Lower leg skin (tissue), 4 donors: ENCODE results near the gene C14orf119. TPM values are rescaled to one million over a fixed set of nuclear protein-coding genes. Genes with fewer than 3 reads are reported as not detected.

Experiments
- DNase-seq, 2 donors: peaks; one replicate each; pipeline ENCODE4 v3.0.0-alpha.2; 2019; ENCODE audit warnings: low spot score in 2 of 2
- H3K4me3 ChIP-seq: fragments of 200-600 bp; sonication (generic); 2 replicates; pipeline ENCODE4 v1.5.1; 2017; ENCODE audit warnings: mild to moderate bottlenecking, low read depth; ENCODE audit not compliant: poor library complexity, severe bottlenecking
- CTCF ChIP-seq, 3 donors: fragments of 450-650 bp; IDR thresholded peaks; one replicate each; pipeline ENCODE4 v1.5.1; 2016; ENCODE audit warnings: antibody characterized with exemption in 3 of 3, mild to moderate bottlenecking in 3 of 3, moderate library complexity in 2 of 3
- POLR2A ChIP-seq, 2 donors: fragments of 450-650 bp; IDR thresholded peaks; one replicate each; pipeline ENCODE4 v1.6.1; 2016 to 2017; ENCODE audit warnings: antibody characterized with exemption in 2 of 2, mild to moderate bottlenecking in 1 of 2, moderate library complexity in 1 of 2
- WGBS, 2 donors: methylation state at CpG; one replicate each; pipeline ENCODE4 v1.1.5; 2018; 5-methylcytosine and 5-hydroxymethylcytosine counted together
- intact Hi-C: fragments of 100-400 bp; cut with DNase I; formaldehyde crosslinking; loops from one replicate; pipeline ENCODE4 v1.15.0; 2023; ENCODE audit warnings: low total_unique reads
- total RNA-seq, 4 donors: library from RNA; depleted of rRNA; stranded (reverse); fragments of >200 nt; gene quantifications; one replicate each; pipeline ENCODE4 v1.1.0, GENCODE V29; 2016

The C14orf119 gene
- total RNA-seq, 4 donors from 2014 or later: 14.5 to 29.8 (median 19.7) TPM

GRCh38 chr14:23051141-23052057 lies 43.9 kb upstream of the C14orf119 start:
- no peak for DNase-seq
- intact Hi-C loops: no loop called here
- H3K4me3 ChIP-seq: no peak overlapping the region
- TF ChIP-seq POLR2A (IDR thresholded peaks at IDR 0.05) (no peak), CTCF (IDR thresholded peaks at IDR 0.05) (no peak)
- 71 to 79% methylated on average over 5 of the region's 5 CpGs for WGBS, 2 donors

GRCh38 chr14:23052182-23052623 lies 43.1 kb upstream of the C14orf119 start:
- 33 to 43% methylated on average over 5 to 10 of the region's 14 CpGs for WGBS, 2 donors
- intact Hi-C loops: no loop called here
- H3K4me3 ChIP-seq: no peak overlapping the region
- no peak for DNase-seq
- TF ChIP-seq CTCF (IDR thresholded peaks at IDR 0.05) (no peak), POLR2A (IDR thresholded peaks at IDR 0.05) (no peak)

- WGBS, 2 donors: 73 to 80% methylated on average over 3 of the region's 3 CpGs
- peak in 1 of 2 donors; percentile 45 for DNase-seq
- TF ChIP-seq CTCF (IDR thresholded peaks at IDR 0.05): no peak
- no peak for TF ChIP-seq POLR2A (IDR thresholded peaks at IDR 0.05)
- intact Hi-C loops: no loop called here
- no peak overlapping the region for H3K4me3 ChIP-seq
Observed at GRCh38 chr14:23052671-23053070, 42.6 kb upstream of the C14orf119 start.

GRCh38 chr14:23053426-23053825 lies 41.9 kb upstream of the C14orf119 start:
- no peak overlapping the region for H3K4me3 ChIP-seq
- WGBS, 2 donors: 96 to 100% methylated on average over 10 of the region's 10 CpGs
- intact Hi-C loops: no loop called here
- TF ChIP-seq POLR2A (IDR thresholded peaks at IDR 0.05): no peak
- no peak for TF ChIP-seq CTCF (IDR thresholded peaks at IDR 0.05)
- peak in 1 of 2 donors; percentile 85 for DNase-seq

GRCh38 chr14:23054000-23054811 lies 41.1 kb upstream of the C14orf119 start:
- TF ChIP-seq POLR2A (IDR thresholded peaks at IDR 0.05) (no peak), CTCF (IDR thresholded peaks at IDR 0.05) (peak in 1 of 3 donors; percentile 6)
- no peak overlapping the region for H3K4me3 ChIP-seq
- 80 to 88% methylated on average over 17 of the region's 17 CpGs for WGBS, 2 donors
- intact Hi-C loops: no loop called here
- peak in 1 of 2 donors; percentile 82 for DNase-seq
